CD8-positive, alpha-beta memory T cell (primary cell): Measurements from ENCODE around the gene ANP32E. TPM values are rescaled to one million over a fixed set of nuclear protein-coding genes. Genes with fewer than 3 reads are reported as not detected.
"Not testable (repeated sequence)": the region's sequence is repeated elsewhere in the genome, so short reads cannot be mapped to it uniquely, and the experiment has no call there.

Source experiments
- CTCF ChIA-PET: fragments of 350-600 bp; sonication (Branson Sonifier 250); formaldehyde crosslinking; loops from one replicate; lab custom pipeline; 2021; ENCODE audit warnings: antibody characterized with exemption; lab: Charles Lee
- POLR2A ChIA-PET: fragments of 350-600 bp; sonication (Branson Sonifier 250); formaldehyde crosslinking; loops from one replicate; lab custom pipeline; 2021; ENCODE audit warnings: antibody characterized with exemption; lab: Charles Lee
- DNase-seq, 5 donors: peaks; one replicate each; pipeline versions ENCODE4 v3.0.0 to v3.0.0-alpha.2; 2020 to 2022; ENCODE audit warnings: mixed read lengths in 1 of 5
- H3K27ac ChIP-seq: one replicate; pipeline ENCODE4 v1.7.0; 2013; ENCODE audit warnings: low read depth, mild to moderate bottlenecking, low read length, moderate library complexity
- H3K27me3 ChIP-seq: 2 replicates; pipeline ENCODE4 v1.7.0; 2013; ENCODE audit warnings: low read length, mild to moderate bottlenecking; ENCODE audit not compliant: insufficient read depth, poor library complexity, severe bottlenecking
- H3K36me3 ChIP-seq: 2 replicates; pipeline ENCODE4 v1.7.0; 2013; ENCODE audit warnings: mild to moderate bottlenecking, low read length, moderate library complexity; ENCODE audit not compliant: insufficient read depth
- H3K4me1 ChIP-seq: 2 replicates; pipeline ENCODE4 v1.7.0; 2013; ENCODE audit warnings: mild to moderate bottlenecking, low read length, moderate library complexity; ENCODE audit not compliant: insufficient read depth
- H3K4me3 ChIP-seq: 2 replicates; pipeline ENCODE4 v1.7.0; 2013; ENCODE audit warnings: mild to moderate bottlenecking, low read length
- H3K9me3 ChIP-seq: 2 replicates; pipeline ENCODE4 v1.7.0; 2013; ENCODE audit warnings: mild to moderate bottlenecking, low read length
- H3K27ac Mint-ChIP-seq, 8 donors: one replicate each; pipeline ENCODE4 v1.8.0; 2020 to 2021; ENCODE audit warnings: mixed read lengths in 8 of 8, mild to moderate bottlenecking in 6 of 8, inconsistent platforms in 3 of 8, moderate library complexity in 3 of 8
- H3K27me3 Mint-ChIP-seq, 2 donors: one replicate each; pipeline ENCODE4 v1.8.0; 2020 to 2021; ENCODE audit warnings: mixed read lengths in 2 of 2, mild to moderate bottlenecking in 1 of 2, moderate library complexity in 1 of 2
- H3K36me3 Mint-ChIP-seq, 3 donors: one replicate each; pipeline ENCODE4 v1.8.0; 2020 to 2021; ENCODE audit warnings: mixed read lengths in 3 of 3, inconsistent platforms in 1 of 3, mild to moderate bottlenecking in 1 of 3
- H3K4me1 Mint-ChIP-seq, 3 donors: one replicate each; pipeline ENCODE4 v1.8.0; 2020 to 2021; ENCODE audit warnings: mixed read lengths in 3 of 3, inconsistent platforms in 1 of 3, mild to moderate bottlenecking in 1 of 3
- H3K4me3 Mint-ChIP-seq, 7 donors: one replicate each; pipeline ENCODE4 v1.8.0; 2020 to 2021; ENCODE audit warnings: mixed read lengths in 7 of 7, mild to moderate bottlenecking in 6 of 7, moderate library complexity in 4 of 7, inconsistent platforms in 2 of 7
- H3K9me3 Mint-ChIP-seq, 5 donors: one replicate each; pipeline ENCODE4 v1.8.0; 2020 to 2022; ENCODE audit warnings: mixed read lengths in 5 of 5, mild to moderate bottlenecking in 3 of 5, moderate library complexity in 2 of 5, inconsistent platforms in 1 of 5
- polyA plus RNA-seq: library from polyadenylated mRNA; unstranded; fragments of 300-500 nt; fragmentation: Illumina TruSeq; gene quantifications from one replicate; pipeline ENCODE4 v1.2.3, GENCODE V29; 2021
- total RNA-seq, 2 experiments: library from RNA; stranded (reverse); gene quantifications; one replicate each; pipeline ENCODE4 v1.2.3, GENCODE V29; 2021

Gene ANP32E
- total and polyA plus RNA-seq, 3 experiments from 2014 or later: 57.9 to 154 (median 154) TPM

DNA sequence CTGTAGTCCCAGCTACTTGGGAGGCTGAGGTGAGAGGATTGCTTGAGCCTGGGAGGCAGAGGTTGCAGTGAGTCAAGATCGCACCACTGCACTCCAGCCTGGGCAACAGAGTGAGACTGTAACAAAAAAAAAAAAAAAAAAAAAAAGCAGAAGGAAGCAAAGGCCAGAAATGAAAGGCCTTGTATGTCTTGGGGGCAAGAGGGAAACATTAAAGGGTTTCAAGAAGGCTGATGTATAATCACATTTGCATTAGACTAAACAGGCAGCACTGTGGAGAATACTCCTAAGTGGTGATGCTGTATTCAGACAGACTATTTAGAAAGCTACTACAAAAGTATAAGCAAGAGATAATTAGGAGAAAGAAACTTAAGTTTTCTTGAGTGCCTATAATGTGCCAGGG, 10.4 kb downstream of the ANP32E start:
- H3K4me1 Mint-ChIP-seq: peaks cover 0 to 15% (median 2%) of the 10 kb centered on the region in 3 donors
- H3K9me3 ChIP-seq: no peaks in the 10 kb centered on the region
- H3K4me3 Mint-ChIP-seq: no peak overlapping the region
- ChIA-PET POLR2A (interaction anchor here (0.5 kb wide), 1 partner anchor 15 kb away, joined by 6 read pairs; no protein-coding TSS in a partner anchor), CTCF (no interaction called here)
- no peak overlapping the region for H3K27ac ChIP-seq
- no peak overlapping the region for H3K4me3 ChIP-seq
- H3K27me3 ChIP-seq: no peaks in the 10 kb centered on the region
- peaks cover 12% of the 10 kb centered on the region for H3K36me3 ChIP-seq
- peak overlapping the region in 1 of 8 donors; percentile 58 for H3K27ac Mint-ChIP-seq
- no peak for DNase-seq
- no peaks in the 10 kb centered on the region for H3K4me1 ChIP-seq
- peaks cover 8 to 66% (median 21%) of the 10 kb centered on the region in 3 donors for H3K36me3 Mint-ChIP-seq
- no peaks in the 10 kb centered on the region for H3K27me3 Mint-ChIP-seq
- no peaks in the 10 kb centered on the region for H3K9me3 Mint-ChIP-seq

DNA sequence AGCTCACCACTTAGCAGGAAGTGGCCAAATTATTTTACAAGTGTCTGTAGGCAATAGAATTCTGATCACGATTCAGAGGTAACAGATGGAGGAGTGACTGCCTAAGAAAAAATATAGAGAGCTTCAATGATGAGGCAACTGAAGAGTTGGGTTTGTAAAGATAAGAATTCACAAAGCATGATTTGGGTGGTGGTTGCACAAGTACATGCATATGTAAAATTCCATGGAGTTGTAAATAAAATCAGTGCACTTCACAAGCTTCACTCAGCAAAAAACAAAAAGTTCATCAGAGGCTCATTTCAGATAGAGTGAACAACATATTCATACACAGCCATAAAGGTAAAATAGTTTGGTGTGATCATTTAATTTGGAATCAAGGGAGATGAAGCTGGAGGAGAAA, 10.9 kb downstream of the ANP32E start:
- Mint-ChIP-seq H3K36me3 (peaks cover 8 to 66% (median 23%) of the 10 kb centered on the region in 3 donors), H3K4me1 (peaks cover 0 to 15% (median 2%) of the 10 kb centered on the region in 3 donors), H3K27ac (peak overlapping the region in 4 of 8 donors; percentile 22 to 75 (median 50)), H3K9me3 (no peaks in the 10 kb centered on the region), H3K27me3 (no peaks in the 10 kb centered on the region), H3K4me3 (no peak overlapping the region)
- Histone ChIP-seq H3K27me3 (no peaks in the 10 kb centered on the region), H3K9me3 (no peaks in the 10 kb centered on the region), H3K4me1 (no peaks in the 10 kb centered on the region), H3K4me3 (no peak overlapping the region), H3K36me3 (peaks cover 12% of the 10 kb centered on the region), H3K27ac (no peak overlapping the region)
- CTCF ChIA-PET: interaction anchor here (1.5 kb wide), 1 partner anchor 10 kb away, joined by 5 read pairs; no protein-coding TSS in a partner anchor
- no peak for DNase-seq
- POLR2A ChIA-PET: interaction anchor here (0.5 kb wide), 1 partner anchor 14 kb away, joined by 6 read pairs; no protein-coding TSS in a partner anchor

DNA sequence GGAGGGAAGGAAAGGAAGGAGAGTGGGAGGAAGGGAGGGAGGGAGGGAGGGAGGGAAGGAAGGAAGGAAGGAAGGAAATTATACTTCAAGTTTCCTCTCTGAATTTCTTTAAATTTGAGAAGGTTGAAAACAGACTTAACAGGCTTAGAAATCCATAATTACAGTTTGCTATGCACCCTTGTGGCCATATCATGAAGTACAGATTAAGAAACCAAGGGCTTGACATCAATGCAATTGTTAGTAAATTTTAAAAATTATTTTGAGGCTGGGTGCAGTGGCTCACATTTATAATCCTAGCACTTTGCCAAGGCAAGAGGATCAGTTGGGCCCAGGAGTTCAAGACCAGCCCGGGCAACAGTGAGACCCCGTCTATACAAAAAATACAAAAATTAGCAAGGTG, 14.4 kb downstream of the ANP32E start:
- peaks cover 0 to 10% (median 2%) of the 10 kb centered on the region in 3 donors for H3K4me1 Mint-ChIP-seq
- H3K27me3 ChIP-seq: no peaks in the 10 kb centered on the region
- ChIA-PET POLR2A (no interaction called here), CTCF (no interaction called here)
- no peaks in the 10 kb centered on the region for H3K27me3 Mint-ChIP-seq
- peaks cover 10% of the 10 kb centered on the region for H3K36me3 ChIP-seq
- H3K27ac Mint-ChIP-seq: no peak overlapping the region
- H3K4me3 Mint-ChIP-seq: no peak overlapping the region
- no peak overlapping the region for H3K27ac ChIP-seq
- no peaks in the 10 kb centered on the region for H3K9me3 Mint-ChIP-seq
- peaks cover 4 to 55% (median 14%) of the 10 kb centered on the region in 3 donors for H3K36me3 Mint-ChIP-seq
- H3K9me3 ChIP-seq: no peaks in the 10 kb centered on the region
- peak in 1 of 5 donors; percentile 11 for DNase-seq
- no peaks in the 10 kb centered on the region for H3K4me1 ChIP-seq
- H3K4me3 ChIP-seq: no peak overlapping the region

DNA sequence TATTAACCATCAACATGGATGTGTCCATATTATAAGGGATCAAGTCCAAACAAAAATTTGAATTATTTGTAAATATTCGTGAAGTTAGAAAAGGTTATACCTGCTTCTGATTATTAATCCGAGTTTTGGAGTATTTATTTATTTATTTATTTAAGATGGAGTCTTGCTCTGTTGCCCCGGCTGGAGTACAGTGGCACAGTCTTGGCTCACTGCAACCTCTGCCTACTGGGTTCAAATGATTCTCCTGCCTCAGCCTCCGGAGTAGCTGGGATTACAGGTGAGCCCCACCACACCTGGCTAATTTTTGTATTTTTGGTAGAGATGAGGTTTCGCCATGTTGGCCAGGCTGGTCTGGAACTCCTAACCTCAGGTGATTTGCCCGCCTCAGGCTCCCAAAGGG, 20.1 kb downstream of the ANP32E start:
- H3K4me1 ChIP-seq: peaks cover 10% of the 10 kb centered on the region

DNA sequence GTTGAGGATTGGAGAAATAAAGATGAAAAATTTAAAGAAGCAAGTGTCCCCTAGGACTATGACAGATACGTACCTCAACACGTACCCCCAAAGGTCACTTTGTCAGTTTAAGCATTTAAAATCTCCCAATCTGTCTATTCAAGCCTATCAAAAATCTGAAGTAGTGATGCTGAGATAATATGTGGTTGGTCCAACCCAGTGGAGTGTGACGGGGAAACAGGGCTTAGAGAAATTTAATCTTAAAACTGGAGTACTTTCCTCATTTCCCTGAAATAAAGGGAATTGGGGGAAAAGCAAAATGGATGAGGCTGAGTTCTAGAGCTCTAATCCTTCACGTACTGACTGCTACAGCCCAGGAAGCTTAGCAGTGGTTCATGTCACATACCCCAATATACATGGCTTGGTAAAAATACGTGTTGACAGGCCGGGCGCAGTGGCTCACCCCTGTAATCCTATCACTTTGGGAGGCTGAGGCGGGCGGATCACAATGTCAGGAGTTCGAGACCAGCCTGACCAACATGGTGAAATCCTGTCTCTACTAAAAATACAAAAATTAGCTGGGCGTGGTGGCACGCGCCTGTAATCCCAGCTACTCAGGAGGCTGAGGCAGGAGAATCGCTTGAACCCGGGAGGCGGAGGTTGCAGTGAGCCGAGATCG, 21.7 kb downstream of the ANP32E start:
- H3K4me1 Mint-ChIP-seq: peaks cover 15 to 17% (median 17%) of the 10 kb centered on the region in 3 donors
- peak overlapping the region; percentile 88 to 99 (median 96) for H3K27ac Mint-ChIP-seq
- H3K27ac ChIP-seq: peak overlapping the region; percentile 35
- not testable (repeated sequence) for H3K36me3 ChIP-seq, H3K27me3 ChIP-seq, H3K36me3 Mint-ChIP-seq, H3K27me3 Mint-ChIP-seq, DNase-seq, H3K9me3 ChIP-seq, H3K9me3 Mint-ChIP-seq
- H3K4me3 ChIP-seq: peak overlapping the region; percentile 38
- peaks cover 10% of the 10 kb centered on the region for H3K4me1 ChIP-seq
- CTCF ChIA-PET: interaction anchor here (1.5 to 1.6 kb wide), 3 partner anchors 10 to 301 kb away, joined by 3 to 5 read pairs (median 5); partner anchors contain the start of gene FALEC
- H3K4me3 Mint-ChIP-seq: peak overlapping the region; percentile 86 to 96 (median 92)
- POLR2A ChIA-PET: interaction anchor here (0.7 to 1.6 kb wide), 3 partner anchors 21 to 328 kb away, joined by 3 to 12 read pairs (median 9); partner anchors contain the start of gene ANP32E

More for the DNA sequence above, 20.1 kb downstream of the ANP32E start:
- Mint-ChIP-seq H3K4me1 (peaks cover 15 to 17% (median 17%) of the 10 kb centered on the region in 3 donors), H3K36me3 (peaks cover 0 to 22% (median 2%) of the 10 kb centered on the region in 3 donors)
- H3K27ac ChIP-seq, H3K27me3 Mint-ChIP-seq, H3K4me3 Mint-ChIP-seq, POLR2A ChIA-PET, H3K9me3 ChIP-seq, H3K27me3 ChIP-seq, DNase-seq, H3K4me3 ChIP-seq, H3K27ac Mint-ChIP-seq, H3K9me3 Mint-ChIP-seq, H3K36me3 ChIP-seq: not testable (repeated sequence)
- CTCF ChIA-PET: interaction anchor here (1.1 kb wide), 1 partner anchor 147 kb away, joined by 3 read pairs; no protein-coding TSS in a partner anchor

DNA sequence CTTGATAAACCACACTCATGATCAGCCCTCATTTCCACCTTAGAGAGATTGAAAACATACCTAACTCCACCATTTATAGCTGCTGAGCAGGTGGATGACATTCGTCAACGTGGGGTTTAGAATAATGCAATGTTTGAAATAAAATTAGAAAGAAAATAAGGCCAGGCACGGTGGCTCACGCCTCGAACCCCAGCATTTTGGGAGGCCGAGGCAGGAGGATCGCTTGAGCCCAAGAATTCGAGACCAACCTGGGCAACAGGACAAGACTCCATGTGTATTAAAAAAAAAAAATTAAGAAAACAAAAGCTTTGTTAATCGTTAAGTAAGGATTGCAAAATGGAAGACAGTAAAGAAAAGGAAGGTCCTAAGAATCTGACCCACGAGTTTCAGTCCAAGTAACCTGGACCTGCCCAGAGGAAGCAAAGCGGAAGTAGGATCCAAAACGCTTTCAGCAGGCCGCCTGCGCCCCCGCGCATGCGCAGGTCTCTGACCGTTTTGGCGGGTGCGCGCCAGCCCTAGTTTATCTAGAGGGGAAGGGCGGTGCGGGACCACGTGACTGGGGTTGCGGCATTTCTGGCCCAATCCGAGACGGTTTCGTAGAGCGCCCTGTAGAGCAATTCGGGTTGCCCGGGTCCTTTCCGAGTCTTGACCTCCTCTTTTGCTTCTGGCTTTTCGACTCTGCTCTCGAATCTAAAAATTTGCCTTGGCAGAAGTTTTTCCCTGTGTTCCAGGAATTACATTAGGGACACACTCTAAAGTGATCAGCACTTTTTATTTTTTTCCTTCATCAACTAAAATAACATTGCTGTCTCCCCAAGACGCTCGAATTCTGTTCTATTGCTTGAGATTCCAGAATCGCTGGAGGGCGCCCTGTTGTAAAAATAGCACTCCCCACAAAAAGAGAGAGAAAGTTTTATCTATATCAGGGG, 22.5 kb downstream of the ANP32E start:
- Mint-ChIP-seq H3K4me3 (peak overlapping the region; percentile 86 to 96 (median 92)), H3K4me1 (peaks cover 15 to 17% (median 17%) of the 10 kb centered on the region in 3 donors), H3K27me3 (no peaks in the 10 kb centered on the region), H3K27ac (peak overlapping the region; percentile 88 to 99 (median 96)), H3K36me3 (peaks cover 0 to under 1% (median 0%) of the 10 kb centered on the region in 3 donors), H3K9me3 (no peaks in the 10 kb centered on the region)
- Histone ChIP-seq H3K27me3 (no peaks in the 10 kb centered on the region), H3K4me3 (peak overlapping the region; percentile 38), H3K4me1 (peaks cover 10% of the 10 kb centered on the region), H3K27ac (peak overlapping the region; percentile 35), H3K36me3 (no peaks in the 10 kb centered on the region), H3K9me3 (no peaks in the 10 kb centered on the region)
- DNase-seq: peak; percentile 86 to 93 (median 88)
- CTCF ChIA-PET: interaction anchor here (1.2 to 1.5 kb wide), 4 partner anchors 21 to 302 kb away, joined by 3 to 5 read pairs (median 3); partner anchors contain the start of gene FALEC
- POLR2A ChIA-PET: interaction anchor here (0.8 to 1.6 kb wide), 3 partner anchors 22 to 327 kb away, joined by 3 to 9 read pairs (median 3); partner anchors contain the start of gene ANP32E

DNA sequence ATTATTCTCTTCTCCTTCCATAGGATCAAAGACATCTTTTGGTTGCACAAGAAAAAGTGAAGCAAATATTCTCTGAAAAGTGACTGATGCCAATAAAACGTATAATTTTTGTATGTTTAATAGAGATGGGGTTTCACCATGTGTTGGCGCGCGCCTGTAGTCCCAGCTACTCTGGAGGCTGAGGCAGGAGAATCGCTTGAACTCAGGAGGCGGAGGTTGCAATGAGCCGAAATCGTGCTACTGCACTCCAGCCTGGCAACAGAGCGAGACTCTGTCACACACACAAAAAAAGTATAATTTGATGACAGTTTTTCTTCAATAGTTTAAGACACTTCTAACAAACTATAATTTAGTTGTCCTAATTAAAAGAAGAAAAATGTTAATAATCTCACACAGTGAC, 23.8 kb downstream of the ANP32E start:
- H3K4me3 Mint-ChIP-seq: peak overlapping the region in 1 of 7 donors; percentile 23
- ChIA-PET POLR2A (no interaction called here), CTCF (interaction anchor here (1.2 to 1.4 kb wide), 2 partner anchors 44 to 142 kb away, joined by 3 read pairs; no protein-coding TSS in a partner anchor)

More for the DNA sequence above, 23.8 kb downstream of the ANP32E start:
- peaks cover 15 to 17% (median 17%) of the 10 kb centered on the region in 3 donors for H3K4me1 Mint-ChIP-seq
- no peak for DNase-seq
- no peaks in the 10 kb centered on the region for H3K36me3 Mint-ChIP-seq
- no peaks in the 10 kb centered on the region for H3K9me3 Mint-ChIP-seq
- Histone ChIP-seq H3K9me3 (no peaks in the 10 kb centered on the region), H3K36me3 (no peaks in the 10 kb centered on the region), H3K4me1 (peaks cover 10% of the 10 kb centered on the region), H3K27ac (no peak overlapping the region), H3K4me3 (no peak overlapping the region), H3K27me3 (no peaks in the 10 kb centered on the region)
- H3K27me3 Mint-ChIP-seq: peaks cover 0 to 1% of the 10 kb centered on the region in 2 donors
- no peak overlapping the region for H3K27ac Mint-ChIP-seq
